CD4-positive, CD25-positive, alpha-beta regulatory T cell (primary cell): ENCODE data around the gene RAET1E. TPM values are rescaled to one million over a fixed set of nuclear protein-coding genes. Genes with fewer than 3 reads are reported as not detected.
"Not testable (repeated sequence)": the region's sequence is repeated elsewhere in the genome, so short reads cannot be mapped to it uniquely, and the experiment has no call there.

Experiments
- ATAC-seq, 2 donors: fragments of 150-1000 bp; cut with Tn5 transposase; one replicate each; pipeline ENCODE4 v1.10.0; 2021; ENCODE audit warnings: low read depth in 2 of 2, moderate number of reproducible peaks in 2 of 2, moderate library complexity in 1 of 2
- DNase-seq, 3 donors: peaks; one replicate each; pipeline versions ENCODE4 v3.0.0 to v3.0.0-alpha.2; 2012 to 2022; ENCODE audit warnings: mixed read lengths in 1 of 3
- H3K27ac ChIP-seq: one replicate; pipeline ENCODE4 v1.7.0; 2013; ENCODE audit warnings: mild to moderate bottlenecking, low read length; ENCODE audit not compliant: insufficient read depth, poor library complexity, severe bottlenecking
- H3K27me3 ChIP-seq: one replicate; pipeline ENCODE4 v1.7.0; 2013; ENCODE audit warnings: low read length; ENCODE audit not compliant: control insufficient read depth, insufficient read depth
- H3K36me3 ChIP-seq: one replicate; pipeline ENCODE4 v1.7.0; 2013; ENCODE audit warnings: mild to moderate bottlenecking, low read length, moderate library complexity; ENCODE audit not compliant: control insufficient read depth, insufficient read depth
- H3K4me1 ChIP-seq: 2 replicates; pipeline ENCODE4 v1.7.0; 2013; ENCODE audit warnings: mild to moderate bottlenecking, low read length; ENCODE audit not compliant: insufficient read depth, control insufficient read depth, poor library complexity, severe bottlenecking
- H3K4me3 ChIP-seq: one replicate; pipeline ENCODE4 v1.7.0; 2013; ENCODE audit warnings: low read depth, mild to moderate bottlenecking, low read length, moderate library complexity
- H3K9me3 ChIP-seq, 2 experiments: 1 replicate in 1 of 2; 2 replicates in 1 of 2; pipeline ENCODE4 v1.7.0; 2013; ENCODE audit warnings: low read length in 2 of 2, mild to moderate bottlenecking in 1 of 2, moderate library complexity in 1 of 2; ENCODE audit not compliant: control insufficient read depth in 2 of 2
- H3K27ac Mint-ChIP-seq, 3 donors: one replicate each; pipeline ENCODE4 v1.8.0; 2020 to 2022; ENCODE audit warnings: mild to moderate bottlenecking in 3 of 3, mixed read lengths in 3 of 3, moderate library complexity in 2 of 3
- H3K27me3 Mint-ChIP-seq: one replicate; pipeline ENCODE4 v1.8.0; 2022; ENCODE audit warnings: mild to moderate bottlenecking, mixed read lengths
- H3K36me3 Mint-ChIP-seq: one replicate; pipeline ENCODE4 v1.8.0; 2020; ENCODE audit warnings: mixed read lengths
- H3K4me1 Mint-ChIP-seq, 4 donors: one replicate each; pipeline ENCODE4 v1.8.0; 2020 to 2022; ENCODE audit warnings: mixed read lengths in 4 of 4, mild to moderate bottlenecking in 1 of 4
- H3K4me3 Mint-ChIP-seq, 4 donors: one replicate each; pipeline ENCODE4 v1.8.0; 2020 to 2022; ENCODE audit warnings: mild to moderate bottlenecking in 4 of 4, mixed read lengths in 4 of 4, moderate library complexity in 3 of 4
- H3K9me3 Mint-ChIP-seq, 7 donors: one replicate each; pipeline ENCODE4 v1.8.0; 2020 to 2022; ENCODE audit warnings: mixed read lengths in 7 of 7, mild to moderate bottlenecking in 3 of 7, moderate library complexity in 2 of 7
- polyA plus RNA-seq, 4 donors: library from polyadenylated mRNA; unstranded; fragments of 300-500 nt; fragmentation: Illumina TruSeq; gene quantifications; one replicate each; pipeline ENCODE4 v1.2.3, GENCODE V29; 2021
- total RNA-seq: library from RNA; stranded (reverse); gene quantifications from one replicate; pipeline ENCODE4 v1.2.3, GENCODE V29; 2022

RAET1E gene
- total and polyA plus RNA-seq, 5 donors from 2014 or later, result not detected

DNA sequence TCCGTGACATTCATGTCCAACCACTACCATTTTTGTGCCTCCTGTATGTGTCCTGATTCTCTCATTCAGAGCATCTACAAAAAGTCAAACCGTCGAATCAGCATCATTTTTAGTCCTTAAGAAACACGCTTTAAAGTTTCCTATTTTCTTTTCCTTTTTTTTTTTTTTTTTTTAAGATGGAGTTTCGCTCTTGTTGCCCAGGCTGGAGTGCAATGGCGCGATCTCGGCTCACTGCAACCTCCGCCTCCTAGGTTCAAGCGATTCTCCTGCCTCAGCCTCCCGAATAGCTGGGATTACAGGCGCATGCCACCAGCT, 35.5 kb downstream of the RAET1E start:
- H3K4me1 ChIP-seq, result peaks cover 13% of the 10 kb centered on the region
- not testable (repeated sequence) for H3K9me3 Mint-ChIP-seq, H3K36me3 ChIP-seq, H3K9me3 ChIP-seq, ATAC-seq, H3K4me3 ChIP-seq, DNase-seq, H3K36me3 Mint-ChIP-seq, H3K27ac Mint-ChIP-seq, H3K27ac ChIP-seq
- Mint-ChIP-seq H3K4me3 (peak overlapping the region in 3 of 4 donors; percentile 19 to 56 (median 53)), H3K27me3 (peaks cover 42% of the 10 kb centered on the region), H3K4me1 (peaks cover 0 to 13% (median 7%) of the 10 kb centered on the region in 4 donors)
- H3K27me3 ChIP-seq, result peaks cover 16% of the 10 kb centered on the region

DNA sequence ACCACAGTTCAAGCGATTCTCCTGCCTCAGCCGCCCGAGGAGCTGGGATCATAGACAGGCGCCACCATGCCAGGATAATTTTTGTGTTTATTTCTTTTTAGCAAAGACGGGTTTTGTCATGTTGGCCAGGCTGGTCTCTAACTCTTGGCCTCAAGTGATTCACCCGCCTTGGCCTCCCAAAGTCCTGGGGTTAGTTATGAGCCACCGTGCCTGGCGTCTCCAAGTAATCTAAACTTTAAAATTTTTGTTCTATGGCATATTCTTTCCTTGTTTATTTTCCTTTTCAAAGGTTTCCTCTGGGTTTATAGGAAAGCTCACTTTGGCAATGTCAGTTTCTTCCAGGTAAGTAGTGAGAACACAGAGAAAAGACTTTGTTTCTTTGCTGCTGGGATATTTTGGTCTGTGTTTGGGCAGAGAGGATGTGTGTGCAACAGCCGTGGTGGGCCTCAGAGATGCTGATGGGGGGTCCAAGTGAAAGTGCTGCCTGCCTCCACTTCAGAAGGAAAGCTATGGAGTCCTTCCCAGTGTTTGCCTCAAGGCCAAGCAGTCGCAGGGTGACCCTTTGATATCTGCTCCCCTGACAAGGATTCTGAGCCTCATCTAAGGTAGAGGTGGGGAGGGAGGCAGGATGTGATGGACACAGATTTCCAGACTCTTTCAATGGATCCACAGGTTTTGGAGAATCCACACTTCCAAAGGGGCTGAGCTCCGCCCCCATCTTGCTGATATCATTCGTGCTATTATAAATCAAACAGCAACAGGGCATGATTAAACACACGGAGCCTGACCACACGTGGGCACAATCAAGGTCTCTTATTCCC, 36.1 kb downstream of the RAET1E start:
- no peaks in the 10 kb centered on the region for H3K36me3 ChIP-seq
- no peak for ATAC-seq
- H3K9me3 ChIP-seq, result no peaks in the 10 kb centered on the region
- Mint-ChIP-seq H3K27me3 (peaks cover 42% of the 10 kb centered on the region), H3K4me3 (peak overlapping the region; percentile 41 to 59 (median 54)), H3K9me3 (no peaks in the 10 kb centered on the region), H3K27ac (no peak overlapping the region), H3K4me1 (peaks cover 0 to 13% (median 7%) of the 10 kb centered on the region in 4 donors), H3K36me3 (peaks cover 7% of the 10 kb centered on the region)
- peaks cover 15% of the 10 kb centered on the region for H3K27me3 ChIP-seq
- no peak for DNase-seq
- H3K4me3 ChIP-seq, result no peak overlapping the region
- H3K4me1 ChIP-seq, result peaks cover 13% of the 10 kb centered on the region
- no peak overlapping the region for H3K27ac ChIP-seq

DNA sequence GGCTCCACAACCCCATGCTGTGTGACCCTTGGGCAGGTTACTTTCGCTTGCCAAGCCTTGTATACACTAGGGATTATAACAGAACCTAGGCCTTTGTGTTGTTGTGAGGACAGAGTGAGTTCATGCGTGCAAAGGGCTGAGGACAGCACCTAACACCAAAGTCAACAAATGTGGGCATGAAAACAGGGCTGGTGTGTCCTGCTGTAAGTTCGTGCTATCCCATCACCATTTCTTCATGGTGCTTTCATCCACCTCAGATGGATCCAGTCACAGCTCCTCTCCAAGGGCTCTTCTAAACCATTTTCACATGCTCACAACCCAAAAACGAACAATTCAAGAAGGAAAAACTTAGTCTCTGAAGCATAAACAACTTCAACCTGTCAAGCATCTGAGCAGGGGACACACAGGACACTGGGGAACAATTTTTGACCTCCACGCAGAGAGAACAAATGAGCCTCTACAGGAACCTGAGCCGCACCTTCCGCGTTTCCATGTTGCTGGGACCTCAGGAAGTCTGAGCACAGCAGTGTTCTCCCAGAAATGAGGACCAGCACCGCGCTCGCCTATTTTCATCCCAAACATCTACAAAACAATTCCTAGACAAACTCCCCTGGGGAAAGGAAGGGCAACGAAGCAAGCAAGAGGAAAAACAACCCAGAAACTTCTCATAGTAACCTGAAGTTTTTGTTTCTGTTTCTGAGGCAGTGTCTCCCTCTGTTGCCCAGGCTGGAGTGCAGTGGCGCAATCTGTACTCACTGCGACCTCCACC, 36.9 kb downstream of the RAET1E start:
- ATAC-seq (no peak), DNase-seq (no peak)
- Mint-ChIP-seq H3K9me3 (no peaks in the 10 kb centered on the region), H3K4me1 (peaks cover 0 to 13% (median 7%) of the 10 kb centered on the region in 4 donors), H3K27me3 (peaks cover 44% of the 10 kb centered on the region), H3K4me3 (peak overlapping the region in 2 of 4 donors; percentile 22 to 53), H3K36me3 (peaks cover 7% of the 10 kb centered on the region), H3K27ac (no peak overlapping the region)
- Histone ChIP-seq H3K36me3 (no peaks in the 10 kb centered on the region), H3K27ac (no peak overlapping the region), H3K27me3 (peaks cover 12% of the 10 kb centered on the region), H3K9me3 (no peaks in the 10 kb centered on the region), H3K4me3 (no peak overlapping the region), H3K4me1 (peaks cover 13% of the 10 kb centered on the region)

DNA sequence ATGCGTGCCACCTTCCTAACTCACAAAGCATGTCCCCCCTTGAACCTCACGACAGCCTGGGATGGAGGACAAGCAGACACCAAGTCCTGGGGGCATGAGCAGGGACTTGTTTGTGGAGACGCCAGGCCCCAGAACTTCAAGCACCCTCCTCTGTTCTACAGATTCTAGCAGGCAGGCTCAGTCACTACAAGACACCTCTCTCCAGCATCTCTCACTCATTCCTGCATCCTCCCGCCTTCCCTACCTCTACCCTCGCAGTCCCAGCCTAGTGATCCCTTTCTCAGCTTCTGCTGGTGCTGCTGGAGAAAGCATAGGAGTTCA, 37.4 kb downstream of the RAET1E start:
- no peaks in the 10 kb centered on the region for H3K9me3 Mint-ChIP-seq
- no peak for ATAC-seq
- H3K4me3 Mint-ChIP-seq, result no peak overlapping the region
- Histone ChIP-seq H3K9me3 (no peaks in the 10 kb centered on the region), H3K36me3 (no peaks in the 10 kb centered on the region), H3K4me1 (peaks cover 13% of the 10 kb centered on the region), H3K4me3 (no peak overlapping the region), H3K27me3 (peaks cover 12% of the 10 kb centered on the region), H3K27ac (no peak overlapping the region)
- H3K27ac Mint-ChIP-seq, result no peak overlapping the region
- DNase-seq, result no peak
- H3K36me3 Mint-ChIP-seq, result peaks cover 7% of the 10 kb centered on the region
- H3K4me1 Mint-ChIP-seq, result peaks cover 0 to 13% (median 7%) of the 10 kb centered on the region in 4 donors
- H3K27me3 Mint-ChIP-seq, result peaks cover 44% of the 10 kb centered on the region

DNA sequence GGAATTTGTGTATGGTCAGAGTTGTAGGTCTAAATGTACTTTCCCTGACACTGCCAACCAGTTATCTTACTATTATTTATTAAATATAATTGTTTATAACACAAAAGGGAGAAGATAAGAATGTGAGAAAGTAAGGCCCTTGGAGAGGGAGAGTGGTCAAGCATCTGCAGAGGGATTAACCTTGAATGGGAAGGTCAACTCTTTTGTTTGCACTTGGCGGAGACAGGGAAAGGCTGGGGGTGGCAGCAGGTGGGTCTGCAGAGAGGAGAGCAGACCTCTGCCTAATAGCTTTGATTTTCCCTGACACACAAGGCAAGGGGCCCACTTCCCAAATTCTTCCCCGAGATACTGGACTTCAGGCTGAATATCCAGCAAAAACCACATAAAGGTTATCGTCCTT, 38.0 kb downstream of the RAET1E start:
- Mint-ChIP-seq H3K4me3 (no peak overlapping the region), H3K9me3 (no peaks in the 10 kb centered on the region), H3K27me3 (peaks cover 39% of the 10 kb centered on the region), H3K4me1 (peaks cover 0 to 12% (median 7%) of the 10 kb centered on the region in 4 donors), H3K27ac (no peak overlapping the region), H3K36me3 (peaks cover 7% of the 10 kb centered on the region)
- H3K27me3 ChIP-seq, result peaks cover 10% of the 10 kb centered on the region
- H3K27ac ChIP-seq, result no peak overlapping the region
- ATAC-seq, result no peak
- H3K4me1 ChIP-seq, result peaks cover 13% of the 10 kb centered on the region
- H3K4me3 ChIP-seq, result no peak overlapping the region
- H3K36me3 ChIP-seq, result no peaks in the 10 kb centered on the region
- no peaks in the 10 kb centered on the region for H3K9me3 ChIP-seq
- no peak for DNase-seq

DNA sequence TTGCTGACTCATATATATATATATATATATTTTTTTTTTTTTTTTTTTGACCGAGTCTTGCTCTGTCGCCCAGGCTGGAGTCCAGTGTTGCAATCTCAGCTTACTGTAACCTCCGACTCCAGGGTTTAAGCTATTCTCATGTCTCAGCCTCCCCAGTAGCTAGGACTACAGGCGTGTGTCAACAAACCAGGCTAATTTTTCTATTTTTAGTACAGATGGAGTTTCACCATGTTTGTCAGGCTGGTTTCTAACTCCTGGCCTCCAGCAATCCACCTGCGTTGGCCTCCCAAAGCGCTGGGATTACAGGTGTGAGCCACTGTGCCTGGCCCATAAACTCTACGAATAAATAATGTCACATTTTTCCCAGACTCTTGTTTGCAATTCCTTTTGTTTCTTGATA, 38.5 kb downstream of the RAET1E start:
- H3K36me3 ChIP-seq, result no peaks in the 10 kb centered on the region
- Mint-ChIP-seq H3K27ac (no peak overlapping the region), H3K27me3 (peaks cover 35% of the 10 kb centered on the region), H3K4me1 (peaks cover 0 to 8% (median 7%) of the 10 kb centered on the region in 4 donors), H3K9me3 (no peaks in the 10 kb centered on the region), H3K36me3 (peaks cover 7% of the 10 kb centered on the region), H3K4me3 (no peak overlapping the region)
- no peak overlapping the region for H3K4me3 ChIP-seq
- H3K9me3 ChIP-seq, result no peaks in the 10 kb centered on the region
- DNase-seq (no peak), ATAC-seq (no peak)
- peaks cover 13% of the 10 kb centered on the region for H3K27me3 ChIP-seq
- peaks cover 9% of the 10 kb centered on the region for H3K4me1 ChIP-seq
- H3K27ac ChIP-seq, result no peak overlapping the region

DNA sequence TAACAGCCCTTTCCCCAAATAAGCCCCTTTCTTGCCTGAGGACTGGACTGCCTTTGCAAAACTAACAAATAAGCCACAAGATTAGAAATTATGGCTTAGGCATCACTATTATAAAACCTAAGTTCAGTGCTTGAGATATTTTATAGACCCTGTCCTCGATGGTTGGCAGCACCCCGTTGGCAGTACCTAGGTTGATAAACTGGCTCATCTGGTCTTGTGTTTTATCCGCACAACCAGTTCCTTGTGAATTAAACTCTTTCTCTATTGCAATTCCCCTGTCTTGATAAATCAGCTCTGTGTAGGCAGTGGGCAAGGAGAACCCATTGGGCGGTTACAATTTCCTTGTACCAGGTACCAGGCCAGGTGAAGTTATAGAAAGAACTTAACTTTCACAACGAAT, 40.4 kb downstream of the RAET1E start:
- H3K36me3 Mint-ChIP-seq, result peaks cover 7% of the 10 kb centered on the region
- Histone ChIP-seq H3K27me3 (peaks cover 13% of the 10 kb centered on the region), H3K4me3 (no peak overlapping the region), H3K36me3 (no peaks in the 10 kb centered on the region), H3K4me1 (peaks cover under 1% of the 10 kb centered on the region), H3K27ac (no peak overlapping the region), H3K9me3 (no peaks in the 10 kb centered on the region)
- H3K27me3 Mint-ChIP-seq, result peaks cover 35% of the 10 kb centered on the region
- DNase-seq (no peak), ATAC-seq (no peak)
- peaks cover 0 to 4% (median 2%) of the 10 kb centered on the region in 4 donors for H3K4me1 Mint-ChIP-seq
- no peaks in the 10 kb centered on the region for H3K9me3 Mint-ChIP-seq
- no peak overlapping the region for H3K4me3 Mint-ChIP-seq
- H3K27ac Mint-ChIP-seq, result no peak overlapping the region
